GM23338 (cell line): ENCODE data around the gene CD2AP. TPM values are rescaled to one million over a fixed set of nuclear protein-coding genes. Genes with fewer than 3 reads are reported as not detected.

ENCODE experiments used
- ATAC-seq: fragments of 200-7000 bp; cut with Tn5 transposase; 3 replicates; pipeline ENCODE4 v1.9.1; 2020
- DNase-seq: peaks from one replicate; pipeline ENCODE4 v3.0.0-alpha.2; 2015; ENCODE audit warnings: low spot score
- H2AFZ ChIP-seq: fragments of 200-600 bp; sonication (generic); 2 replicates; pipeline ENCODE4 v1.8.0; 2016; ENCODE audit warnings: antibody characterized with exemption, mild to moderate bottlenecking, moderate library complexity
- H3F3A ChIP-seq: fragments of 200-600 bp; sonication (generic); replicated peaks from 2 replicates; pipeline ENCODE4 v1.8.0; 2017; ENCODE audit warnings: antibody characterized with exemption, mixed run types, low read depth
- H3K27ac ChIP-seq: fragments of 200-600 bp; sonication (generic); 2 replicates; pipeline ENCODE4 v1.6.1; 2016; ENCODE audit warnings: low read depth
- H3K27me3 ChIP-seq: fragments of 200-600 bp; sonication (generic); 2 replicates; pipeline ENCODE4 v1.8.0; 2016; ENCODE audit warnings: mild to moderate bottlenecking, mixed run types, moderate library complexity; ENCODE audit not compliant: insufficient read depth
- H3K36me3 ChIP-seq: fragments of 200-600 bp; sonication (generic); 2 replicates; pipeline ENCODE4 v1.8.0; 2016; ENCODE audit warnings: mild to moderate bottlenecking; ENCODE audit not compliant: insufficient read depth
- H3K4me1 ChIP-seq: fragments of 200-600 bp; sonication (generic); 2 replicates; pipeline ENCODE4 v1.8.0; 2016; ENCODE audit warnings: mild to moderate bottlenecking, moderate library complexity; ENCODE audit not compliant: insufficient read depth
- H3K4me2 ChIP-seq: fragments of 200-600 bp; sonication (generic); 2 replicates; pipeline ENCODE4 v1.7.1; 2017; ENCODE audit warnings: mixed run types
- H3K4me3 ChIP-seq: fragments of 200-600 bp; sonication (generic); 2 replicates; pipeline ENCODE4 v1.6.1; 2016; ENCODE audit warnings: mixed run types
- H3K79me2 ChIP-seq: fragments of 200-600 bp; sonication (generic); replicated peaks from 2 replicates; pipeline ENCODE4 v1.8.0; 2017; ENCODE audit warnings: mild to moderate bottlenecking; ENCODE audit not compliant: insufficient read depth
- H3K9me2 ChIP-seq: fragments of 200-600 bp; sonication (generic); 2 replicates; pipeline ENCODE4 v1.8.0; 2017; ENCODE audit not compliant: insufficient read depth
- H4K20me1 ChIP-seq: fragments of 200-600 bp; sonication (generic); replicated peaks from 2 replicates; pipeline ENCODE4 v1.8.0; 2017; ENCODE audit warnings: mild to moderate bottlenecking; ENCODE audit not compliant: insufficient read depth
- H3K27ac Mint-ChIP-seq: 2 replicates; pipeline ENCODE4 v1.8.0; 2020; ENCODE audit warnings: inconsistent platforms, mild to moderate bottlenecking, moderate library complexity, mixed read lengths
- H3K27me3 Mint-ChIP-seq: 3 replicates; pipeline ENCODE4 v1.8.0; 2022; ENCODE audit warnings: low read depth, mild to moderate bottlenecking, moderate library complexity, mixed read lengths, inconsistent platforms; ENCODE audit not compliant: insufficient read depth, poor library complexity
- H3K36me3 Mint-ChIP-seq: 3 replicates; pipeline ENCODE4 v1.8.0; 2021; ENCODE audit warnings: low read depth, mild to moderate bottlenecking, inconsistent platforms, moderate library complexity, mixed read lengths
- H3K4me1 Mint-ChIP-seq: 3 replicates; pipeline ENCODE4 v1.8.0; 2020; ENCODE audit warnings: mild to moderate bottlenecking, inconsistent platforms, mixed read lengths
- H3K4me3 Mint-ChIP-seq: 3 replicates; pipeline ENCODE4 v1.8.0; 2021; ENCODE audit warnings: moderate library complexity, mild to moderate bottlenecking, inconsistent platforms, mixed read lengths
- H3K9me3 Mint-ChIP-seq: 3 replicates; pipeline ENCODE4 v1.8.0; 2020; ENCODE audit warnings: moderate library complexity, mild to moderate bottlenecking, inconsistent platforms, mixed read lengths
- CTCF ChIP-seq, 2 experiments: fragments of 200-600 bp in 1 of 2; sonication (generic) in 1 of 2; conservative IDR thresholded peaks; 2 replicates each; pipeline versions ENCODE4 v1.5.1 to v1.6.1; 2016 to 2017; ENCODE audit warnings: antibody characterized with exemption in 2 of 2, low read depth in 2 of 2, mild to moderate bottlenecking in 2 of 2, moderate library complexity in 1 of 2
- EZH2 ChIP-seq: fragments of 200-600 bp; sonication (generic); IDR thresholded peaks from one replicate; pipeline ENCODE4 v1.8.0; 2017; ENCODE audit warnings: antibody characterized with exemption, mild to moderate bottlenecking, low read depth; ENCODE audit not compliant: unreplicated experiment
- NANOG ChIP-seq: IDR thresholded peaks from 2 replicates; pipeline ENCODE4 v1.6.1; 2016; ENCODE audit warnings: antibody characterized with exemption, borderline replicate concordance
- STAT1 ChIP-seq: IDR thresholded peaks from one replicate; pipeline ENCODE4 v1.6.1; 2016; ENCODE audit warnings: antibody characterized with exemption; ENCODE audit not compliant: unreplicated experiment
- ZNF462 ChIP-seq: fragments of 250-450 bp; sonication (Bioruptor Pico); IDR thresholded peaks from 2 replicates; pipeline ENCODE4 v1.5.0; 2020; ENCODE audit warnings: mild to moderate bottlenecking, moderate library complexity
- polyA plus RNA-seq: library from polyadenylated mRNA; unstranded; fragments of >200 nt; fragmentation: Nextera tagmentation; extraction: Ambion mirVana; gene quantifications from 2 replicates; pipeline ENCODE4 v1.2.1, GENCODE V29; 2016
- total RNA-seq: library from RNA; depleted of rRNA; stranded (reverse); fragments of >200 nt; shearing (Covaris generic); gene quantifications from 2 replicates; pipeline ENCODE4 v1.2.3, GENCODE V29; 2014

Gene CD2AP
- total and polyA plus RNA-seq, 2 experiments from 2014 or later: 38.0 to 93.2 TPM

GRCh38 chr6:47428288-47428687 is 49.3 kb upstream of the CD2AP start (continued):
- TF ChIP-seq ZNF462 (CRISPR knock-in tag) (no peak), NANOG (no peak)

DNA sequence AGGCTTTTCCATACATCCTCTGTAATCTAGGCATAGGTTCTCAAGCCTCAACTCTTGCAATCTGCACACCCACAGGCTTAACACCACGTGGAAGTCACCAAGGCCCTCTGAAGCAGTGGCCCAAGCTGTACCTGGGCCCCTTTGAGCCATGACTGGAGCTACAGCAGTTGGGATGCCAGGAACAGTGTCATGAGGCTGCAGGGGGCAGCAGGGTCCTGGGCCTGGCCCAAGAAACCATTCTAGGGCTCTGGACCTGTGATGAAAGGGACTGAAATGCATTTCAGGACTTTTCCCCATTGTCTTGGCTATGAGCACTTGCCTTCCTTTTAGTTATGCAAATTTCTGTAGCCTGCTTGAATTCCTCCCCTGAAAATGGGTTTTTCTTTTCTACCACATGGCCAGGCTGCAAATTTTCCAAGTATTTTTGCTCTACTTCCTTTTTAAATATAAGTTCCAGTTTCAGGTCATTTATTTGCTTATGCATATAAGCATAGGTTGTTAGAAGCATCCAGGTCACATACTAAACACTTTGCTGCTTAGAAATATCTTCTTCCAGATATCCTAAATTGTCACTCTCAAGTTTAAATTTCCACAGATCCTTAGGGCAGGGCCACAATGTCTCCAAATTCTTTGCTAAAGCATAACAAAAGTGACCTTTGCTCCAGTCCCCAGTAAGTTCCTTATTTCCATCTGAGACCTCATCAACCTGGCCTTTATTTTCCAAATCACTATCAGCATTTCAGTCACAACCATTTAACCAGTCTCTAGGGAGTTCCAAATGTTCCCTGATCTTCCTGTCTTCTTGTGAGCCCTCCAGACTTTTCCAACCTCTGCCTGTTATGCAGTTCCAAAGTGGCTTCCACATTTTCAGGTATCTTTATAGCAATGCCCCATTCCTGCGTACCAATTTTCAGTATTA is 48.6 kb upstream of the CD2AP start:
- DNase-seq (peak; percentile 86), ATAC-seq (peak; percentile 96)
- peaks cover 12% of the 10 kb centered on the region for H3K27me3 Mint-ChIP-seq
- no peaks in the 10 kb centered on the region for H4K20me1 ChIP-seq
- H3K36me3 Mint-ChIP-seq: peaks cover 59% of the 10 kb centered on the region
- H3K4me3 Mint-ChIP-seq: peak overlapping the region; percentile 27
- H2AFZ ChIP-seq: no peak overlapping the region
- peak overlapping the region; percentile 95 for H3K27ac ChIP-seq
- peaks cover 54% of the 10 kb centered on the region for H3K9me3 Mint-ChIP-seq
- peaks cover 16% of the 10 kb centered on the region for H3K4me1 ChIP-seq
- peak overlapping the region; percentile 47 for H3K4me2 ChIP-seq
- H3F3A ChIP-seq: peaks cover 5% of the 10 kb centered on the region; the same call in 1 of the 2 replicates
- peak overlapping the region; percentile 3; the same call in 1 of the 2 replicates for H3K4me3 ChIP-seq
- peaks cover 22% of the 10 kb centered on the region; the same call in 1 of the 2 replicates for H3K9me2 ChIP-seq
- H3K4me1 Mint-ChIP-seq: peaks cover 22% of the 10 kb centered on the region
- H3K27me3 ChIP-seq: no peaks in the 10 kb centered on the region
- H3K79me2 ChIP-seq: no peaks in the 10 kb centered on the region
- H3K27ac Mint-ChIP-seq: peak overlapping the region; percentile 95
- H3K36me3 ChIP-seq: 0 out of 2 replicates have a peak, but pooled peaks cover 3% of the 10 kb centered on the region
- TF ChIP-seq CTCF (conservative IDR thresholded peaks at IDR 0.05; ENCODE audit: low read depth in 2 of 2): peak; percentile 37 to 80; a peak in 3 of 4 replicates
- TF ChIP-seq STAT1: no peak
- TF ChIP-seq EZH2: no peak
- peak; percentile 70 for TF ChIP-seq NANOG
- TF ChIP-seq ZNF462 (CRISPR knock-in tag): peak; percentile 97
